ENCODE measurements around the gene OXCT1. TPM values are rescaled to one million over a fixed set of nuclear protein-coding genes. Genes with fewer than 3 reads are reported as not detected.

The OXCT1 gene
- total and polyA plus RNA-seq, 9 of the 15 experiments (the other 6 are each of a cell fraction or from before 2014, with no cell fraction given), result 24.7 to 61.2 (median 41.9) TPM

DNA sequence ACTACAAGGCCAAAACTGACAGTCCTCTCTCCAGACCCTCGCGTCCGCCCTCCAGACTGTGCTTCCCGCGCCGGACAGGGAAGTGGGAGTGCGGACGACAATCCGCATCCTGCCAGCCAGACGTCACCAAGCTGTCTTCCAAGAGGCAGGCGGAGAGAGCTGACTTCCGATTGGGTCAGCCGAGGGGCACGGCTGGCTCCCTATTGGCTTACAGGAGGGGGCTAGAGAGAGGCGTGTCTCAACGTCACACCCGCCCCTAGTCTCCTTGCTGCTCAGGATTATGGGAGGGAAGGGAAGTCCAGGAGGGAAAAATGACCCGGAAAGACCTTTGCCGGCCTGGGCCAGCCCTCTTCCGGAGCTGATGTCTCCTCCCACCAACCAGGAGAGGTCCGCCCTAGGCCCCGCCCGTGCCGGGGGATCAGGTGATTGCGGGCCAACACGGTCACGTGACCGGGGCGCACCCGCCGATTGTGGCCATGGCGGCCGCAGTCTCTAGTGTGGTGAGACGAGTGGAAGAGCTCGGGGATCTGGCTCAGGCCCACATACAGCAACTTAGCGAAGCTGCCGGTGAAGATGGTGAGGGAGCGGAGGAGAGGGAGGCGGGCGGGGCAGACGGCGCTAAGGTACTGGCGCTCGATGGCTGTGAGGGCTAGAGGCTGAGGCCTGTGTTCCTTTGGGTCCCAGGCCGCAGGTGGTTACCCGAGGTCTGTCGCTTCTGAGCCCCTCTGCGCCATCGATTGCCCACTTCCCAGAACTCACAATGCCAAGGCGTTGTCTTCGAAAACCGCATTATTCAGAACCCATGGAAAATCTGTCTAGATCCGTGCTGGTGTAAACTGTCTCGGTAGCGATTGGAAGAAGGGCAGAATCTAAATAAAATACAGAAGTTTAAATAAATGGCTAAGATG lies 33.9 kb upstream of the OXCT1 start, which contains the start of gene RIMOC1 (continued):
- TF ChIP-seq NCOA1 (IDR thresholded peaks at IDR 0.05; ENCODE audit: low read depth), result peak; percentile 68
- no peak for TF ChIP-seq ZNF408 (CRISPR knock-in tag; IDR thresholded peaks at IDR 0.05; ENCODE audit: low read depth)
- TF ChIP-seq YY1 (IDR thresholded peaks at IDR 0.05; ENCODE audit: borderline replicate concordance in 1 of 3, control insufficient read depth in 1 of 3, extremely low read depth in 1 of 3, insufficient read depth in 3 of 3, insufficient read length in 1 of 3, insufficient replicate concordance in 2 of 3, low read depth in 1 of 3, low read length in 2 of 3), result peak; percentile 77 to 96 (median 93)
- peak; percentile 78; the same call in 1 of the 2 replicates for TF ChIP-seq POLR2AphosphoS5 (IDR thresholded peaks at IDR 0.05; ENCODE audit: control insufficient read depth, insufficient read depth, low read depth, low read length)
- TF ChIP-seq, protein P1, sequence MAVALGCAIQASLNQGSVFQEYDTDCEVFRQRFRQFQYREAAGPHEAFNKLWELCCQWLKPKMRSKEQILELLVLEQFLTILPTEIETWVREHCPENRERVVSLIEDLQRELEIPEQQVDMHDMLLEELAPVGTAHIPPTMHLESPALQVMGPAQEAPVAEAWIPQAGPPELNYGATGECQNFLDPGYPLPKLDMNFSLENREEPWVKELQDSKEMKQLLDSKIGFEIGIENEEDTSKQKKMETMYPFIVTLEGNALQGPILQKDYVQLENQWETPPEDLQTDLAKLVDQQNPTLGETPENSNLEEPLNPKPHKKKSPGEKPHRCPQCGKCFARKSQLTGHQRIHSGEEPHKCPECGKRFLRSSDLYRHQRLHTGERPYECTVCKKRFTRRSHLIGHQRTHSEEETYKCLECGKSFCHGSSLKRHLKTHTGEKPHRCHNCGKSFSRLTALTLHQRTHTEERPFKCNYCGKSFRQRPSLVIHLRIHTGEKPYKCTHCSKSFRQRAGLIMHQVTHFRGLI (CRISPR knock-in tag; IDR thresholded peaks at IDR 0.05), result peak; percentile 45; the same call in 1 of the 2 replicates
- no peak; a peak in 2 of 4 replicates for TF ChIP-seq RCOR1 (IDR thresholded peaks at IDR 0.05; ENCODE audit: borderline replicate concordance in 1 of 2, low read depth in 2 of 2, low read length in 2 of 2)
- TF ChIP-seq L3MBTL2 (IDR thresholded peaks at IDR 0.05), result peak; percentile 77
- TF ChIP-seq, protein P2, sequence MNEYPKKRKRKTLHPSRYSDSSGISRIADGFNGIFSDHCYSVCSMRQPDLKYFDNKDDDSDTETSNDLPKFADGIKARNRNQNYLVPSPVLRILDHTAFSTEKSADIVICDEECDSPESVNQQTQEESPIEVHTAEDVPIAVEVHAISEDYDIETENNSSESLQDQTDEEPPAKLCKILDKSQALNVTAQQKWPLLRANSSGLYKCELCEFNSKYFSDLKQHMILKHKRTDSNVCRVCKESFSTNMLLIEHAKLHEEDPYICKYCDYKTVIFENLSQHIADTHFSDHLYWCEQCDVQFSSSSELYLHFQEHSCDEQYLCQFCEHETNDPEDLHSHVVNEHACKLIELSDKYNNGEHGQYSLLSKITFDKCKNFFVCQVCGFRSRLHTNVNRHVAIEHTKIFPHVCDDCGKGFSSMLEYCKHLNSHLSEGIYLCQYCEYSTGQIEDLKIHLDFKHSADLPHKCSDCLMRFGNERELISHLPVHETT (CRISPR knock-in tag; conservative IDR thresholded peaks at IDR 0.05 in 1 of 2, IDR thresholded peaks at IDR 0.05 in 1 of 2), result peak in 1 of 2 experiments; percentile 78; a peak in 2 of 4 replicates
- peak; percentile 35 for TF ChIP-seq CBFA2T3 (IDR thresholded peaks at IDR 0.05)
- TF ChIP-seq CBX3 (IDR thresholded peaks at IDR 0.05; ENCODE audit: borderline replicate concordance in 1 of 2, low read length in 2 of 2), result peak in 1 of 2 experiments; percentile 8; a peak in 1 of 3 replicates
- TF ChIP-seq THRAP3 (IDR thresholded peaks at IDR 0.05; ENCODE audit: borderline replicate concordance), result no peak
- TF ChIP-seq ZNF12 (CRISPR knock-in tag; IDR thresholded peaks at IDR 0.05), result peak; percentile 72; the same call in 1 of the 2 replicates
- TF ChIP-seq, protein P3, sequence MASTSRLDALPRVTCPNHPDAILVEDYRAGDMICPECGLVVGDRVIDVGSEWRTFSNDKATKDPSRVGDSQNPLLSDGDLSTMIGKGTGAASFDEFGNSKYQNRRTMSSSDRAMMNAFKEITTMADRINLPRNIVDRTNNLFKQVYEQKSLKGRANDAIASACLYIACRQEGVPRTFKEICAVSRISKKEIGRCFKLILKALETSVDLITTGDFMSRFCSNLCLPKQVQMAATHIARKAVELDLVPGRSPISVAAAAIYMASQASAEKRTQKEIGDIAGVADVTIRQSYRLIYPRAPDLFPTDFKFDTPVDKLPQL (IDR thresholded peaks at IDR 0.05; ENCODE audit: extremely low read depth, insufficient read length), result peak; percentile 62
- no peak for TF ChIP-seq TFAM (CRISPR knock-in tag; conservative IDR thresholded peaks at IDR 0.05)
- TF ChIP-seq EGR1 (conservative IDR thresholded peaks at IDR 0.05), result peak; percentile 66; the same call in 1 of the 2 replicates
- no peak; the same call in 1 of the 2 replicates for TF ChIP-seq ZNF75A (CRISPR knock-in tag; IDR thresholded peaks at IDR 0.05)
- TF ChIP-seq TCFL5 (CRISPR knock-in tag; conservative IDR thresholded peaks at IDR 0.05), result 0 out of 2 replicates have a peak, but pooled peaks have one; percentile 9
- peak; percentile 92 for TF ChIP-seq LARP7 (IDR thresholded peaks at IDR 0.05)
- no peak for TF ChIP-seq HDGF (IDR thresholded peaks at IDR 0.05)
- 0 out of 2 replicates have a peak, but pooled peaks have one; percentile 45 for TF ChIP-seq MEF2D (tag; conservative IDR thresholded peaks at IDR 0.05; ENCODE audit: low read depth)
- TF ChIP-seq IRF2 (CRISPR knock-in tag; IDR thresholded peaks at IDR 0.05), result no peak
- TF ChIP-seq KDM4B (IDR thresholded peaks at IDR 0.05; ENCODE audit: borderline replicate concordance in 2 of 2, low read depth in 1 of 2), result peak in 1 of 2 experiments; percentile 88; a peak in 2 of 4 replicates
- peak; percentile 87 for TF ChIP-seq DIDO1 (tag; IDR thresholded peaks at IDR 0.05; ENCODE audit: low read depth)
- no peak for TF ChIP-seq MCM5 (IDR thresholded peaks at IDR 0.05; ENCODE audit: low read depth)

All from K562 (cell line).